HG02973 (cell line): ENCODE results near the gene BAG3.
"Not testable (repeated sequence)": the region's sequence is repeated elsewhere in the genome, so short reads cannot be mapped to it uniquely, and the experiment has no call there.

Experiments used
- ATAC-seq: cut with Tn5 transposase; IDR thresholded peaks from one replicate; pipeline ENCODE4 v1.9.1; 2021; ENCODE audit warnings: moderate library complexity; ENCODE audit not compliant: unreplicated experiment

The BAG3 gene

DNA sequence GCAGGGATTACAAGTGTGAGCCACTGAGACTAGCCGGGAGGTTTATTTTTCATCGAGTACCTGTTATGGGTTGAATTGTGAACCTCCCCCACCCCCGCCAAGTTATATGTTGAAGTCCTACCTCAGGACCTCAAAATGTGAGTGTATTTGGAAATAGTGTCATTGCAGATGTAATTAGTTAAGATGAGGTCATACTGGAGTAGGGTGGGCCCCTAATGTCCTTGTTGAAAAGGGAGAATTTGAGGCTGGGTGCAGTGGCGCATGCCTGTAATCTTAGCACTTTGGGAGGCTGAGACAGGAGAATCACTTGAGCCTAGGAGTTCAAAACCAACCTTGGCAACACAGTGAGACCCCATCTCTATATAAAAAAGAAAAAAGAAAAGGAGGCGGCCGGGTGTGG is 10.8 kb upstream of the BAG3 start:
- ATAC-seq = no peak

- no peak for ATAC-seq
Measured at GRCh38 chr10:119640875-119641526, 10.2 kb upstream of the BAG3 start.

DNA sequence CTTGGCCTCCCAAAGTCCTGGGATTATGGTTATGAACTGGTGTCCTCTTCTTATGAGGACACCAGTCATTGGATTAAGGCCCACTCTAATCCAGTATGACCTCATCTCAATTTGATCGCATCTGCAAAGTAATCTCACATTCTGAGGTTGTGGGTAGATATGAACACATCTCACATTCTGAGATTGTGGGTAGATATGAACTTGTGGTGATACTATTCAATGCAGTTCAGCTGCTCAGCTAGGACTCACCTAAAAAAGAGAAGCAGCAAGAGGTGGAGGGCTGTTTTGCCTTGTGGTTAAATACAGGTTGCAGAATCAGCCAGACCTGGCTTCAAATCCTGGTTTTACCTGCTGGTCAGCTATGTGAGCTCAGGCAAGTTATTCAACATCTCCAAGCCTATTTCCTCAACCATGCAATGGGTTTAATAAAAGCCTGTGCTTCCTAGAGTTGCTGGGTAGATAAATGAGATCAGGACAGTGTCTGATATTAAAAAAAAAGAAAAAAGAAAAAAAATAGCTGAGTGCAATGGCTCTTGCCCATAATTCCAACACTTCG is 8.5 kb upstream of the BAG3 start:
- no peak for ATAC-seq

DNA sequence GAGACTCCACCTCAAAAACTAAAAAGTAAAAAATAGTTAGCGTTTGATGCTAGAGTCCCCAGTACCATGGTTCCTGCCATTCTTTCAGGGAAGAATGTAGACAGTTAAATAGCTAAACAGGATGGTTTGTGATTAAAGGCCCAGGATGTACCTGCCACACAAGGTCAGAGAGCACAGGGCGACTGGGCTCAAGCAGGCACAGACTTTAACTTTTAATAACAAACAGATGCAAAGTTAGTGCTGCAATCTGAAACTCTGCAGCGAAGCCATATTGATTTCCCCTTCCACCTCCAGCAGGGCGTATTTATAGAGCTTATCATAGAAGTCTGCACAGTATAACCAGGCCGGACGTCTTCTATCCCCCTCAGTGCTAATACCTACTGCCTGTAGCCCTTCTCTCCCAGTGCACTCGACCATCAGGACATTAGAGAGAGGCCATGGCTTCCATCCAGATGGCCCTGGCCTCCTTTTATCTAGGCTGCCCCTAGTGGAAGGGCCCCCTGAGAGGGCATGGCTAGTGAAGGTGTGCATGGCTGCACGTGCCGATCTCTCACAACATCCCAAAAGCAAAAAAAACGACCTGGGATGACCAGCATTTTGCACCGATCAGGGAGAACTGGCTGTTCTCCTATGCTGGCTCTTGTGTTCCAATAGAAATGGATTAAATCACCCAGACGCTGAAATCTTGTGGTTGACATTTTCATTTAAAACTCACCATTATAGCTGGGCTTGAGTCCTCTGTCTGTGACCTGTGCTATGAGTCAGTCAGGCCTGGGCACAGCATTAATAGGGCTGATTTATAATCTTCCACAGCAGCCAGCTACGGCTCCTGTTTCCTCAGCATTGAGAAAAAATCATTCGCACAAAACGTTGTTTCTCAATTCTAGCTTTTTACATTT is 7.6 kb upstream of the BAG3 start:
- no peak for ATAC-seq

- ATAC-seq = no peak
Measured at GRCh38 chr10:119644205-119644814, 6.9 kb upstream of the BAG3 start.

DNA sequence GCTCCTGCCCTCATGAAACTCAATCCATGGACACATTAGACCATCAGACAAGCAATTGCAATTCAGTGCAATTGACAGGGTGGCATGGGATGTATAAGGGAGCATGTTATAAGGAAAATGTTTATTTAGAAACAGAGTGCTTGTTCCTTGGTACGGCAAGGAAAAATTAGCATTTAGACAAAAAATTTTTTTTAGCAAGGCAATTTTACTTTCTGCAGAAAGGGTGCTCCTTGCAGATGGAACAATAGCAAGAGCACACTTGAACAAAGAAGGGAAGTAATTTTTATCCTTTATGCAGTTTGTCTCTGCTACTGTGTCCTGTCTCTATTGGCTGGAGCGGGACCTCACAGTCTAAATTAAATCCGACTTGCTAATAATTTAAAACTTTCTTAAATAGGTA is 6.2 kb upstream of the BAG3 start:
- no peak for ATAC-seq

DNA sequence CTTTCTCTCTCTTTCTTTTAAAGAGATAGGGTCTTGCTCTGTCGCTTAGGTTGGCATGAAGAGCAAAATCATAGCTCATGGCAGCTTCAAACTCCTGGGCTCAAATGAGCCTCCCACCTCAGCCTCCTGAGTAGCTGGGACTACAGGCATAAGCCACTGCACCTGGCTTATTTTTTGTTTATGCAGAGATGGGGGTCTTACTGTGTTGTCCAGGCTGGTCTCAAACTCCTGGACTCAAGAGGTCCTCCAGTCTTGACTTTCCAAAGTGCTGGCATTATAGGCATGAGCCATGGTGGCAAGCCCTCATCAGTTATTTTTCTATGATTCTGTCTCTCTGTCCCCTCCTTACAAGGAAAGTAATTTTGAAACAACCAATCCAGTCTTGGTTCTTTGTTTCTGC is 1.1 kb upstream of the BAG3 start:
- no peak for ATAC-seq

GRCh38 chr10:119651514-119652360 is 557 bp downstream of the BAG3 start:
- ATAC-seq = peak; percentile 26

DNA sequence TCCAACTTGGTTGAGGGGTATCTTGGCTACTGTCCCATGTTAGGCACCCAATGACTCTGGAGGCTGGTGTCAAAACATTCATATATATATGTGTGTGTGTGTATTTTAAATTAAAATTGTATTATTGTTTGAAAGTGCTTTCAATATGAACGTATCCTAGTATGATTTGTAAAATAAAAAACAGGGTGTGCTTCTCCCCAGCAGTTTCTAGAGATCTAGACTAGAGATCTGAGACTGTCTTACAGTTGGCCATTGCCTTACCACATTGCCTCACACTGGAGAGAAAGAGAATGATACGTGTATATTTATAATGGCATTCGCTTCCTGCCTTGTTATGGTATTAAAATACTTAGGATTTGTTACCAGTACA is 1.2 kb downstream of the BAG3 start:
- ATAC-seq = no peak

GRCh38 chr10:119653209-119653608 is 2.0 kb downstream of the BAG3 start:
- no peak for ATAC-seq

DNA sequence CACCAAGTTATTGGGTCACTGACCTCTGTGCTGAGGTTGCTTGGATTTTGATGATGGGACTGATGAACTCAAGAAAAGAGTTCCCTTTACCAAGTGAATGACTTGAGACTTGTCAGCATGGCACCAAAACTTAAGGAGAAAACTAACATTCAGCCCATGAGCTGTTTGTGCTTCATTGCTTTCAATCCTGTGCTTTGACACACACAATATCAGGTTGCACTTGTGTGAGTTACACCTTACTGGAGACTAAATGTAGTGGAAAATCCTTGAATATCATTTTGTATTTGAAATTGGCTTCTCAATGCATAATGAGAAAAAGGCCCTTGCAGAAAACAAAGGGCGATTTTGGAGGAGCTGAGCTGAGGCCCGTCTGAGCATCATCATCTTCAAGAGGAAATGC is 2.7 kb downstream of the BAG3 start:
- ATAC-seq = no peak

DNA sequence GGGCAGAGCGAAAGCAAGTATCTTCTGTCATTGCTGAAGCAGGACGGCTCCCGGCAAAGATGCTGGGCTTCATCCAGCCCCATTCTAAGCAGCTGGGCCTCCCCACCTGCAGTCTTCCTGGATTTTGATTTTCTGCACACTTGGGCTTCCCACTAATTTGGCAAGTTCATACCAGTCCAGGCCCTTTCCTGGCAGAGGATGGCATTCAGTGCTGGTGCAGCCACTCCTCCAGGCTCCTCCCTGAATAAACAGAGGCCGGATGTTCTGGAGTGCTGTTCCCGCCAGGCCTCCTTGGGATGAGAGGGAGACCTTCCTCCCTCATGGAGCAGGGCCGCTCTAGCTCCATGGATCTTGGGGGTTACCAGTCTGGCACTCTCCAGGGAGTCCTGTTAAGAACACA is 3.4 kb downstream of the BAG3 start:
- no peak for ATAC-seq

GRCh38 chr10:119655566-119656001 is 4.4 kb downstream of the BAG3 start:
- ATAC-seq = no peak

GRCh38 chr10:119656760-119657159 is 5.6 kb downstream of the BAG3 start:
- ATAC-seq = no peak

GRCh38 chr10:119657725-119658124 is 6.5 kb downstream of the BAG3 start:
- ATAC-seq = no peak

DNA sequence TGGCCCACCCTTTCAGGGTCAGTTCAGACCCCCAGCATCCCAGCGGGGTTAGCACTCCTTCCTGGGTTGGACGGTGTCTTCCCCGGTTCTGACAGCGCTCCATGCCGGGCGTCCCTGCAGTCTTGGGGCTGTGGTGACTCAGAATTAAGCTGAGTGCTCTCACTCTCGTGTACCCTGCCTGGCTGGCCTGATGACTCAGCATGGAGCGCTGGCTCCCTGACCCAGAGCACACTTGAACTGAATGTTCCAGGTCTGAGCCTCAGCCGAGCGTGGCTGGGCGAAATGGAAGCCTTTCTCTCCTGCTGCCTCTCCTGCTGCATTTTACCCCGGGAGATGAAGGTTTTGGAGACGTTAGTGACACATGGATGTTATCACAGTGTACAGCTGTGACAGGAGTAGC is 7.1 kb downstream of the BAG3 start:
- no peak for ATAC-seq

- no peak for ATAC-seq
Measured at GRCh38 chr10:119659951-119660350, 8.8 kb downstream of the BAG3 start.

DNA sequence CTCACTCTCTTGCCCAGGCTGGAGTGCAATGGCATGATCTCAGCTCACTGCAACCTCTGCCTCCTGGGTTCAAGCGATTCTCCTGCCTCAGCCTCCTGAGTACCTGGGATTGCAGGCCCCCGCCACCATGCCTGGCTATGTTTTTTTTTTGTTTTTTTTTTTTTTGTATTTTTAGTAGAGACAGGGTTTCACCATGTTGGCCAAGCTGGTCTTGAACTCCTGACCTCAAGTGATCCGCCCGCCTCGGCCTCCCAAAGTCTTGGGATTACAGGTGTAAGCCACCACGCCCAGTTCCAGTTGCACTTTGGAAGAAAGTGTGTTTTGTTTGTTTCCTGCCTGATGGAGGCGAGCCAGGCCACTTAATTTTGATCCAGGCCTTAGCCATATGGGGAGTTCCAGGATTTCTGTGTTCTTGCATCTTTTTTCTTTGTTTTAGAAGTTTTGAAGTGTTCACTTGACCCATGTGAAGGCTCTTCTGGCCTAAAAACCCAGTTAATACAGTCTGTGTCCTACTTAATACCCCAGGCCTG is 11.0 kb downstream of the BAG3 start:
- not testable (repeated sequence) for ATAC-seq

GRCh38 chr10:119663866-119664698 is 12.9 kb downstream of the BAG3 start:
- no peak for ATAC-seq
